Stimulated activated CD4-positive, alpha-beta T cell treated with anti-CD3 and anti-CD28 coated beads, Interleukin-1b, Interleukin-23, amount 100 ng/mL, for 4 hours (primary cell): Measurements from ENCODE around the gene UBA5.

Experiments used
- DNase-seq, 2 donors: peaks; one replicate each; pipeline ENCODE4 v3.0.0-alpha.2; 2020; ENCODE audit warnings: low read depth in 2 of 2

Gene UBA5

DNA sequence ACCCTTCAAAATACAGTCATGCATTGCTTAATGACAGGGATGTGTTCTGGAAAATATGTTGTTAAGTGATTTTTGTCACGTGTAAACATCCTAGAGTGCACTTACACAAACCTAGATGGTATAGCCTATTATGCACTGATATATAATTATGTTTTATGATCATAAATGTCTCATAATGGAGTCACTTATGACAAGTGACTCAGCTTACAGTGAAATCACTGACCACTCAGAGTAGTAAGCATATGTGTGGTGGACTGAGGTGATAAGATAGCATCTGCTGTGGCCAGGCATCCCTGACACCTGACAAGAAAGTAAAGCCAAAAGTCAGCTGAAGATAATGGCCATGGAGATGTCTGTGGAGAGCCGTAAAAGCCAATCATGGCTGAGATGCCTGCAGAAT, 5.9 kb upstream of the UBA5 start:
- no peak for DNase-seq

GRCh38 chr3:132654721-132655120, 5.4 kb upstream of the UBA5 start:
- no peak for DNase-seq

DNA sequence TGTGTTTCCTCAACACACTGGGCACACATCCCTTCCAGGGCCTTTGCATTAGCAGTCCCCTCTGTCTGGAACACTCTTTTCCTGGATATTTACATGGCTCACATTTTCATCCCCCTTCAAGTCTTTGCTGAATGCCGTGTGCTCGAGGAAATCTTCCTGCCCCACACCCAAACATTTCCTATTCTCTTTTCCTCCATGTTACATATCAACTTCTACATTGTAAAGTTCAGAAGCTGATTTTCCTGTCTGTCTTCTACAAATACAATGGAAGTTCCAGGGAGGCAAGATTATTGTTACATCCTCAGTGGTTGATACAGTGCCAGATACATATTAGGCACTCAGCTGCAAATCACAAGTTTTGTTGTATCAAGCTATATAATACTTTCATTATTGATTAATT, 4.7 kb upstream of the UBA5 start:
- DNase-seq, result no peak

GRCh38 chr3:132657869-132658747, 2.0 kb upstream of the UBA5 start:
- DNase-seq, result no peak

DNA sequence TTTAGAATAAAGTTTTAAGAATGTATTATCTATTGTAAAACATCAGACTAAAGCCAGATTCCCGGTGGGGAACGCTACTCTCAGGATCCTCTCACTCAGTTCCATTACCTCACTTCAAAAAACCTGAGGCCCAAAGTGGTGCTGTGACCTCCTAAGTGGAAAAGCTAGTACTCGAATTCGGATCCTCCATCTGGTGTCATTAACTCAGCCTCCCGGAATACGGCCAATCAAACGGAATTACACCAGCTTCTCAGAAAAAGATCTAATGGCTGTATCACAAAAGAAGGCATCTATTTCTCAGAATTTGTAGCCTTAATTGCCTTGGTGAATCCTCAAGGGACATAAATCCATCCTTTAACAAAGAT, 1.1 kb upstream of the UBA5 start:
- no peak for DNase-seq

DNA sequence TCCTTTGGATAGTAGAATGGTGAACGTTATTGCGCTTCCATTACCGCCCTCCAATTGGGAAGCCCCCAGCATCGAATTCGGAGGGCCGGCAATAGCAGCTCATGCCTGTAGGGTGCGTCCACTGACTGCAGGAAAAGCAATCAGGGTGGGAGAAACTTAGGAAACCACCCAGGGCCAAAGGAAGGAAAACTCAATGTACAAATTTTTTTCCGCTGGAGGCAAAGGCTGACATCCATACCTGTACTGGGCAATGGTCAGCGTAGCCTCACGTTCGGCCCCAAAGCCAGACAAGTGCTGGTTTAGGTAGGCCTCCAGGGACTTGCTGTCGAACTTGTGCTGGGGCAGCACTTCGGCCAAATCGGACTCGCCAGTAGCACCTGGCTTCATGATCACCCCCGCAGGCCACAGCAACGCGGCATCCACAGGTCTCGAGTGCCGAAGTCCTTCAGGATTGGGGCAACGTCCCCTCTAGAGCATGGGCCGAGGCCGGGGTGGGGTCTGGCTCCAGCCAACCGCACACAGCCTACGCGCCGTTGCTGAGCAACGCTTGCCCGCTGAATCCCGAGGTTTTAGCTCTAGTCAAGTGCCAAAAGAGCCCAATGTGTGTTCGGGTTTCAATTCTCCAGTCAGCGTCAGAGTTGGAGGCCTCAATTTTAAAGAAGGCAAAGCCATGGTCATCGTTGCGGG, 621 bp upstream of the UBA5 start, which contains the start of gene ACAD11:
TSS of gene ACAD11 (minus strand) at position 445 of the 687 bp plus-strand sequence. CDS start at position 387, 58 bp downstream.
- DNase-seq, result peak in 1 of 2 donors; percentile 14

- no peak for DNase-seq
Observed at GRCh38 chr3:132660811-132661070, 612 bp downstream of the UBA5 start.

- DNase-seq, result no peak
Observed at GRCh38 chr3:132661101-132661500, 972 bp downstream of the UBA5 start.

- no peak for DNase-seq
Observed at GRCh38 chr3:132662212-132662611, 2.1 kb downstream of the UBA5 start.

DNA sequence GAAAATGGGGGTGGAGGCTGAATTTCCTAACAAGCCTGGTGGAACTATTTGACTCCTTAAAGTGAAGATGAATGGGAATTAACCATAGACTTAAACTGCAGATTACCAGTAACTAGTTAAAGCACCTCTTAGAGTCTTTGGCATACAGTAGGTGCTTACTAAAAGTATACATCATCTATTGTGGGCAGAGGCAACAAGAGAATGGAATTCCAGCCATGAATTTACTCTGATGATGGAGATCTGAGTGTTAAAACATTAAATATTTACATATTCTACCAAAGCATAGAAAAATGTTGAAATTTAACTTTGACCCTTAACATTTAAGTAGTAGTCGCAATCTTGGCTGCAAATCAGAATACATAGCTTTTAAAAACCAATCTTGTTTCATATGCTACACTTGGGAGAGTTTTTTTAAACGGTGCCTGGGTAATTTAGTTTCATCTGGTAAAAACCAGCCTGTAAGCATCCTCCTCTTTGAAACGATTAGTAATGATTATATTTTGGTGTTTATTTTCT, 5.2 kb downstream of the UBA5 start:
- DNase-seq, result no peak

DNA sequence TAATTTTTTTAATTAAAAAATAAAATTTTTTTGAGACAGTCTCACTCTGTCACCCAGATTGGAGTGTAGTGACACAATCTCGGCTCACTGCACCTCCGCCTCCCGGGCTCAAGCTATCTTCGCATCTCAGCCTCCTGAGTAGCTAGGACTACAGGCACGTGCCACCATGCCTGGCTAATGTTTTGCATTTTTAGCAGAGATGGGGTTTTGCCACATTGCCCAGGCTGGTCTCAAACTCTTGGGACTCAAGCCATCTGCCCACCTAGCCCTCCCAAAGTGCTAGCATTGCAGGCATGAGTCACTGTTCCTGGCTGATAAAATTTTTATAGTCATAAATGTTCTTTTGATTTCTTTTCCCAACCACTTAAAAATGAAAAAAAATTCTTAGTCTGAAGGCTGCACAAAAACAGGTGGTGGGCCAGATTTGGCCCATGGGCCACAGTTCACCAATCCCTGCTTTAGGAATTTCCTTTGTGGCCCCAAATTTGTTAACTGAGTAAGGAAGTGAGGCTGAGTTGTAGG, 9.2 kb downstream of the UBA5 start:
- no peak for DNase-seq

GRCh38 chr3:132675408-132675807, 15.3 kb downstream of the UBA5 start:
- no peak for DNase-seq

GRCh38 chr3:132679911-132680310, 19.8 kb downstream of the UBA5 start:
- DNase-seq, result no peak

GRCh38 chr3:132681421-132681820, 21.3 kb downstream of the UBA5 start:
- DNase-seq, result no peak

- DNase-seq, result no peak
Observed at GRCh38 chr3:132682201-132682600, 22.1 kb downstream of the UBA5 start.

DNA sequence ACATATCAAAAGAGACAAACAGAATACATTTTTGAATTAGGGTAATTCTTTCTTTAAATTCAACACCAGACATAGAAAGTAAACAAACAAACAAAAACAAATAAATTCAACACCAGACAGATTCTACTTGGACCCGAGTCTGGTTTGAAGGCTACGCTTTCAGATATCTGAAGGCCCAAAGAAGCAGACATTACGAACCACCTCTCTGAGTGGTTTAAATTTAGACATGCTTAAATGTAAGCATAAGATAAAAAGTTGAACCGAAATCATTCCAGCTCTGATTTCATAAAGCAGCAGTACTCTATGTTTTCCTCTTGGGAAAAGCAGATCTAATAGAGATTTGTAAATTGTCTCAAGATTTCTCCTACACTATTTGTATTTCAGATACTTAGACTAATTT, 29.9 kb downstream of the UBA5 start:
- DNase-seq, result no peak

DNA sequence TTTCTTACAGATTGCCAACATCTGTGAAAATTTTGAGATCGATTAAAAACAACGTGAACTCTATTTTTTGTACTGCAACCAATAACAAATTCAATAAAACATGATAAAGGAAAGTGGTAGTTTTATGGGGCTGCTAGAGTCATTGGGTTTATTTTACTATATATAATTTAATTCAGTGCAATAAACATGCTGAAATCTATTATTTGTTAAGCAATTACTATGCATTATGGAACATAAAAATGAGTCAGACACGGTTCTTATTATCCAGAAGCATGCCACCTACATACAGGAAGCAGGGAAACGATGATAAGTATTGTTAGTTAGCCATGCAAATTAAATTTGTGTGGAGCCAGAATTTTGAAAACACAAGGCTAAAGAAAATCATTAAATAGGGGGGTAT, 34.9 kb downstream of the UBA5 start:
- no peak for DNase-seq

DNA sequence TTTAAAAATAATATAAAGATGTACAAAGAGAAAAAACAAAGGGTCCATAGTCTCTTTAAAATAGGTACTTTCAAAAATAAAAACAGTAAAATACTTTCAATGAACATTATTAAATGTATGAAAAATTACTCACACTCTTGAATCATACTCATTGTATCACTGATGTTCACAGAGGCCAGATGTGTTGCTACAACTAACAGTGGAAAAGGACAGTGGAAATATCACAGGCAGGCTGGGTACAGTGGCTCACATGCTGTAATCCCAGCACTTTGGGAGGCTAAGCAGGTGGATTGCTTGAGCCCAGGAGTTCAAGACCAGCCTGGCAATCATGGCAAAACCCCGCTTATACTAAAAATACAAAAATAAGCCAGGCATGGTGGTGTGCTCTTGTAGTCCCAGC, 35.3 kb downstream of the UBA5 start:
- DNase-seq, result no peak

DNA sequence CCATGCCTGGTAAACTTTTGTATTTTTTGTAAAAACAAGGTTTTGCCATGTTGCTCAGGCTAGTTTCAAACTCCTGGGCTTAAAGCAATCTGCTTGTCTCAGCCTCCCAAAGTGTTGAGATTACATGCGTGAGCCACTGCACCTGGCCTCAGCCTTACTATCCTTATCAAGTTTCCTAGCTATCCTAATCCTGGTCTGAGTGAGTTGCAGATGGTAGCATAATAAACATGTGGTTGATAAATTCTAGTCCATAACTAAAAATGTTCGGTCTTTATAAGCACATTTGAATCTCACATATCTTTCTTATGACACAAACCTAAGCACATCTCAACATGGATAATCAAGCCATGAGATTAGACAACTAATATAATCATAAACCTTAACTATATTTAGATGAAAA, 43.6 kb downstream of the UBA5 start:
- DNase-seq, result no peak

- DNase-seq, result no peak
Observed at GRCh38 chr3:132709761-132710160, 49.6 kb downstream of the UBA5 start.

DNA sequence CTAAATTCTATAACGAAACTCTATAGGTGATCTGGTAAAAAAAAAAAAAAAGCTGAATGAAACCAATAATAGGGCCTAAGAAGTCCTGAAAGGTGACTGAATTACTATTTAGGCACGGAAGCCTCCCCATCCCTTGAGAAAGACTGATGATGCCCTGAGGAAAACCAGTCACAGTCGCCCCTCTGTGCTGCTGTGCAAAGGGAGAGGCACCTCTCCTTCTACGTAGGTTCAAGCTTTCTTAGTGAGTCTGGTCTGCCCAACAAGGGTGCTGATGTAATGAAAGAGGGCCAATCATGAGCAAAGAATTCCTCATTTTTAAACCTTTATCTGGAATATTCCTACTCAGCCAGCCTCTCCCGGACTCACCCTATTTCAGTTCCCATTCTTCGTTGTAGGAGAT, 50.2 kb downstream of the UBA5 start:
- DNase-seq, result no peak

DNA sequence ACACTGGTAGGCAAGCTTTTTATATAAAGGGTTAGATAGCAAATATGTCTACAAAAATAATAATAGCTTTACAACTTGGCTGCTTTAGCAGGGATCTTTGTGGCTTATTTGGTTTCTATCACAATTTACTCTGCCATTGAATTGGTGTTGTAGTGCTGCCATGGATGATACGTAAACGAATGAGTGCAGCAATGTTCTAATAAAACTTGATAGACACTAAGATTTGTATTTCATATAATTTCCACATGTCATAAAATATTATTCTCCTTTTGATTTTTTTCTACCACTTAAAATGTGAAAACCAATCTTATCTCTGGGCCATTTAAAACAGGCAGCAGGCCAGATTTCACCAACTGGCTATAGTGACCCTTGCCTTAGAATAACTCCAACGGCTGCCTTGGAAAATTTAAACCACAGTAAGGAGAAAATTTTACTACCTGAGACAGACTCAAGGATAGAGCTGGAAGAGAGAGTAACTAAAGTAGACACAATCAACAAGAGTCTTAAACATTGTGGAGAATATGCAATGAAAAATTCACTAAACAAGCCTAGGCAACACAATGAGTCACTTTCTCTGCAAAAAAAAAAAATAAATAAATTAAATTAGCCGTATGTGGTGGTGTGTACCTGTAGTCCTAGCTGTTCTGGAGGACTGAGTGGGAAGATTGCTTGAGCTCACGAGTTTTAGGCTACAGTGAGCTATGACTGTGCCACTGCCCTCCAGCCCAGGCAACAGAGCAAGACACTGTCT, 54.0 kb downstream of the UBA5 start:
- DNase-seq, result no peak
